GM21360 (cell line): ENCODE data around the gene PIR.

Source experiments
- ATAC-seq: cut with Tn5 transposase; IDR thresholded peaks from one replicate; pipeline ENCODE4 v1.9.1; 2021; ENCODE audit warnings: mild to moderate bottlenecking, moderate library complexity; ENCODE audit not compliant: unreplicated experiment

Gene PIR

DNA sequence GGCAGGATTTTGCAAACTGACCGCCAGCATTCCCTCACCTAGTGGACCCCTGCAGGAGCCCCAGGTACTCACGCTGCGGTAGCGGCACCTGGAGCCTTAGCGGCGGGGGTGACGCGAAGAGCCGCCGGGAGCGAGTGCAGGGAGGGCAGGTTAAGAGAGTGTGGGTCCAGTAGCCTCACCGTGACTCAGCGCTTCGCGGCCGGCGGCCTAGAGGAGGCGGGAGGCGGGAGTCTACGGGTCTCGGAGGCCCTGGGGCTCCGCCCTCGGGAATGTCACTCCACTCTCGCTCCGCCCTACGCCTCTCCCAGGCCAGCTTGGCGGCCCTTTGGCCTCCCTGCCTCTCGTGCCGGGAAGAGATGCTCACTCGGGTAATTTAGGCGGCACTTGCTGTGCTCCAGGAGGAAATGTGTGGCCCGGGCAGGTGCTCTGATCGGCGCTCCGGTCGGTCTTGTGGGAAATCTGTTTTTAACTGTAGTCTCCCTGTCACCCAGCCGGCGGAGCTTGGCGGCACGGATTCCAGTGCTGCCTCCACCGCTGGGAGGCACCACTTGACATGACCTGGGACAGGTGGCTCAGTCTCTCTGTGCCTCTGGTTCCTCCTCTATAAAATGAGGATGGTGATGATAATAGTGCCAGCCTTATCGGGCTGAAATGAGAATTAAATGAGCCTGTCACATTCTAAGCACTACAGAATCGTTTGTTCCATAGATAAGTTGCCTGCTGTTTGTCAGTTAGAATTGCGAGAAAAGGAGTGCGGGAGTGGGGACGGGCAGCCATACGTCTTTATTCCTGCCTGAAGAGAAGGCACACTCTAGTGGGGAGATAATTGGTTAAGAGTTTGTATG is at the start of gene PIR:
Gene PIR, minus strand, starts transcription at position 216 of the 845 bp plus-strand sequence. CDS start 2,076 bp downstream, outside the sequence.
- peak; percentile 94 for ATAC-seq

DNA sequence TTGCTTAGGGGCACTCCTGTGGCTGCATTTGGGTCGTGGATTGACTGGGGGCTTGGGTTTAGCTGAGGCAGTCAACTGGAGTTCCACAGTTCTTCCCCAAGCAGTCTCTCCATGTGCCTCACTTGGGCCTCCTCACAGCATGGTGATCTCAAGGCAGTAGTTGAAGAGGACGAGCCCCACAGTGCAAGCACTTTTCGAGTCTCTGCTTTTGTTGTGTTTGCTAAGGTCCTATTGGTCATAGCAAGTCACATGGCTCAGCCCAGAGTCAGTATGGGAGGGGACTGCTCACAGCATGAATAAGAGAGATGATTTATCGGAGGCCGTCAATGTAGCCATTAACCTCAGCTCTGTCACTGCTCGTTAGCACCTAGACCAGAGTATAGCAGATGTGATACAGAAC is 37.2 kb upstream of the PIR start:
- ATAC-seq = no peak

- no peak for ATAC-seq
These were observed 36.0 kb upstream of the PIR start for GRCh38 chrX:15529165-15529564.

DNA sequence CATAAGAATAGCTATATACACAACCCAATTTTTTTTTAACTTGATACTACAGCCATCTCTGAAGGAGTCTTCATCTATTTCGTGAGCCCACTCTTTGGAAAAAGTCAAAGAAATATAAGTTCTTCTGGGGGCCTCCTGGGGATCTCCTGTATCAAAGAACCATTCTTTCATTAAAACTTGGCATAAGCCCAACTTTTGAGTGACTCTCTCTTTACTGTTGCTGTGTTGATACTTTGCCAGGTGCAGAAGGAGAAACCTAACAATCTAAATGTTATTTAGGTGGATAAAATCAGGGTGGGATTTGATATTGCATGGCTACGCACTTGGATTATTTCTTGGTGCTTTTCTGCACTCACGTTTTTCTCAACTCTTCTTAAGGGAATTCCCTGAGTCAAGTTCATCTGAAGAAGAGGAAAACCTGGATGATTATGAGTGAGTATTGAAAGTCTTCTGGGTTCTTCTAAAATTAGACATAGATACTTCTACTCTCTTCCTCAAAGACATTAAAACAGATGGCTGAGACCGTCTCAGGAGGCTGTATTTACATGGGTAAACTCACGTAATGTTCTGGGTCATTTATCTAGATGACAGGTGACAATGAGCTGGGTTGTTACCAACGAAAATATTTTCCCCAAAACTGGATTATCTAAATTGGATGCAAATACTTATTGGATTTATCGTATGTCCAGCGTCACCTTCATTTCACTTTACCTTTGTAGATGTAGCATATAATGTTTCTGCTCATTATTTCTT is 32.7 kb upstream of the PIR start:
- ATAC-seq = no peak

DNA sequence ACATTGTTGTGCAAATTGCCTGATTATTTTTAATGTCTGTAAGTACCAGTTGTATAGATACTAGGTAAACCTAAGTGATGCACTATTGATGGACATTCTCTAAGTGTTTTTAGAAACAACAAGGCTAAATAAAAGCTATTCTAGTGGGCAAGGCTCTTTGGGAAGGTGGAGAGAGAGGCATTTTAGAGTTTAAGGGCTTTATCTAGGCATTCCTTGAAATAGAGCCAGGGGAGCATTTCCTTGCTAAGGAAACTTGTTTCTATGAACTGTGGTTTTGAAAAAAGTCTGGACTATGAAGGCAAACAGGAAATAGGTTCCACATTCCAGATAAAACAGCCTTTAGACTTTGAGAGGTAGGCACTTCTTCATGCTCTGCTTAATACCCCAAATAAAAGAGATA is 31.3 kb upstream of the PIR start:
- ATAC-seq = no peak

- ATAC-seq = no peak
These were observed 30.0 kb upstream of the PIR start for GRCh38 chrX:15523088-15523487.

- ATAC-seq = no peak
These were observed 29.3 kb upstream of the PIR start for GRCh38 chrX:15522464-15522863.

DNA sequence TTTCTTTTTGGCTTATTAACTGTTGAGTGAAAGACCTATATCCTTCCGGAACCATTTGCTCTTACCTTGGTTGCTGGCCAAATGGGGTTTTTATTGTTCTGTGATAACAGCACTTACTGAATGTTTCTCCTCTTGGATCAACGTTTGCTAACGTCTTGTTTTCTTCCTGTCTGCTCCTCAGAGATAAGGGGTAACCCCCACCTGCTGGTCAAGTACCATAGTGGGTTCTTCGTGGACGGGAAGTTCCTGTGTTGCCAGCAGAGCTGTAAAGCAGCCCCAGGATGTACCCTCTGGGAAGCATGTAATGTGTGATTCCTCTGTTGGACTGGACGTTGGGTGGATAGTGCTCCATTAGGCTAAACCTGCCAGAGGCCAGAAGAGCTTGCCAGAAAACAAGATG is 22.8 kb upstream of the PIR start:
- ATAC-seq = no peak

GRCh38 chrX:15514279-15514678 is 21.1 kb upstream of the PIR start:
- ATAC-seq = no peak

DNA sequence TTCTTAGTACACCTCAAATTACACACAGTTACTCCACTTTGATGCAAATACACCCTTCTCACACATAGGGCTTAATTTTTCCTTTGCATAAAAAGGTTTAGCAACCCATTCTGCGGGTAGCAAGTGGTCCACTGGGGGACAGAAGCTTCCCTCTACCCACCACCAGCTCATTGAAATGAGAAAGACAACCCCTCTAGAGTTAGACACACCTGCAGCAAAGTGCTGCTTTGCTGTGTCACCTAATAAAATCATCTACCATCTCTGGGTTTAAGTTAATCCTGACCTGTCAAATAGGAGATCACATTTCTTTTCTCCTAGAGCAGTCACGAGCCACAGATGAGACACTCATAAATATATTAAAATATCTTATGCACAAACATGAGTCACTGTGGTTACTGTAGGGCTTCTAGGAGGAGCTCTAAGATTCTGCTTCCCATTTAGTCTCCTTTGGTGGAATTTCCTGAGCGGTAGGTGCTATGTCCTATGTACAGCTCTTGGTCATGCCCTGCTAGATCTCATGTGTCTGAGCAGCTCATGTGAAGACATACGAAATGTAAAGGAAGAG is 19.4 kb upstream of the PIR start:
- ATAC-seq = no peak

DNA sequence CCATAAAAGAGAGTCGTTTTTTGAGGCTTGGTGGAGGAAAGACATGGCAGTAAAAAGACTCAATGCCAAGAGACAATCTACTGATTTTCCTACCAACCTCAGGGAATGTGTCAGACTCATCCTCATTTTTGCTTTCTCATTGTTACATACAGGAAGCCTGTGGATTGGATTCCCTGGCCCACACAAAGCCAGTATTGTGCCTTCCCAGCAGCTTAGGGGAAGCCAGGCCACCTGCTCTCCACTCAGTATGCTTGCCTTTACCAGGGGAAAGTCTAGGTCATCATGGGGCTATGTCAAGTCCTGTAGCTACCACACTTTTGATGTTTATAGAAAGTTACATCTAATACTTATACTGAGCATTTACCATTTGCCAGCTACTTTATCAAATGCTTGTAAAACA is 18.4 kb upstream of the PIR start:
- no peak for ATAC-seq

- ATAC-seq = no peak
These were observed 16.7 kb upstream of the PIR start for GRCh38 chrX:15509845-15510244.

DNA sequence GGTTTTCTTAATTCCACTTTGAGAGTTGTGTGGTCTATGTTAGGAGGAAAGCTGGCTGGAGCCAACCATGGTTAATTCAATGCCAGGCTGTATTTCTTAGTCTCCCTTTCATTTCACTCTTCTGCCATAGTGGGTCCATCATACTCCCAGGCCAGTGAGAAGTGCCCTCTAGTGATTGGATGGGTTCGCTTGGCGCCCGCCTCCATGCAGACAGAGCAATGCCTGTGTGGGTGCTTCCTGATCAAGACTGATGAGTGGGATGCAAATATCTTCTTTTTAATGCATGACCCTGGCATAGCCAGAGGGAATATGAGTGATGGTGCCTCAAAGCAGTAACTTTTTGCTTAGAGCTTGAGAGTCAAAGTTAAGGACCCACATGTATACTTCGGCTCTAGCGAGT is 13.9 kb upstream of the PIR start:
- no peak for ATAC-seq

GRCh38 chrX:15505101-15505500 is 12.0 kb upstream of the PIR start:
- no peak for ATAC-seq

- ATAC-seq = no peak
These were observed 11.5 kb upstream of the PIR start for GRCh38 chrX:15504661-15505060.

DNA sequence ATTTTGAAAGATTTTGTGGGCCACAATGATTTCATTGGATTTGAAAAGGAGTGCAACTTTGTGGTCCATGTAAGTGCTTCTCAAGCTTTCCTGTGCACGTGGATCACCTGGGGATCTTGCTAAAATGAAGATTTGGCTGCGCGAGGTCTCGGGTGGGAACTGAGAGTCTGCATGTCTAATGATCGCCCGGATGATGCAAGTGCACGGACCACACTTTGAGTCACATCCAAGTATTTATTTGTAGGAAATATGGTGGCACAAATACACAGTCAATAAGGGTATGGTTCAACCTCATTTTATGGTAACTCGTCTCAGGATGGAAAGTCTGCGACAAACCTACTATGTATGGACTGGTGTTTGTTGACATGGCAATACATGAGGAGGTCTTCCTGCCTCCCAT is 8.4 kb upstream of the PIR start:
- no peak for ATAC-seq

DNA sequence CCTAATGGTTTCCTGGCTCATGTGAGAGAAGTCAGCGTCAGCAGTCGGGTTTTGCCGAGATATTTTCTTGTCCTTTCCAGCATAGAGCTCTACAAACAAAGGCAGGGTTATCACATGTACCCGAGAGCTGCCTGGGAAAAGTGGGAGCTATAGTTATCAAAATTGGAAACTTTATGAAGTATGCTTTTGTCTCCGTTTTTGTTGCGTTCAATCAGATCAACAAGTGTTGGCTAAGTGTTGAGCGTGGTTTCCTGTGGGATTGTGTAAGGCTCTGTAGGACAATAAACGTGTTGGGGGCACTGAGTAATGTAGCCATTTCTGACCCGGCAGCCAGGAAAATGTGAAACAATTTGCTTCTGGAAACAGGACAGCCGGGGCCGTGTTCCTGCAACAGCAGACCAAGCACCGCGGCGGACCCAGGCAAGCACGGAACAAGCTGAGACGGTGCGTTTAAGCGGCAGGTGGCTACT is 7.4 kb upstream of the PIR start, which contains the start of gene BMX:
Gene BMX, plus strand, starts transcription at position 311 of the 470 bp plus-strand sequence. CDS start 7,547 bp downstream, outside the sequence.
- no peak for ATAC-seq

DNA sequence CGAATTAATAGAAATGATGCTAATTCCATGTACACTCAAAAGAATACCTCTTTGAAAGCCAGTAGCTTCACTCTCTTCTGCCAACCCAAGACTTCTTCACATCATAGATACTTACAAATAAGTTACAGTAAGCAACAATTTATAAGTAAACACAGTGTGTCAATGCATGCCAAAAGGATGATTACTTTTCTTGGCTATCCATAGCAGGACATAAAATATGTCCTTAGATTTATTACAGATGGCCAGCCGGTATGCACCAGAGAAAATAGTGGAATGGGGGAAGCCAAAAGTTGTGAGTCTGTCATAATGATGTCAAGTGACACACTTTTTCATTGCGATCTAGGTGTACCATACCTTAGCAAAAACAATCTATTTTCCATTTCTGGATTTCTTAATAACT is 6.8 kb upstream of the PIR start:
- ATAC-seq = no peak

- no peak for ATAC-seq
These were observed 5.6 kb upstream of the PIR start for GRCh38 chrX:15498741-15499140.

DNA sequence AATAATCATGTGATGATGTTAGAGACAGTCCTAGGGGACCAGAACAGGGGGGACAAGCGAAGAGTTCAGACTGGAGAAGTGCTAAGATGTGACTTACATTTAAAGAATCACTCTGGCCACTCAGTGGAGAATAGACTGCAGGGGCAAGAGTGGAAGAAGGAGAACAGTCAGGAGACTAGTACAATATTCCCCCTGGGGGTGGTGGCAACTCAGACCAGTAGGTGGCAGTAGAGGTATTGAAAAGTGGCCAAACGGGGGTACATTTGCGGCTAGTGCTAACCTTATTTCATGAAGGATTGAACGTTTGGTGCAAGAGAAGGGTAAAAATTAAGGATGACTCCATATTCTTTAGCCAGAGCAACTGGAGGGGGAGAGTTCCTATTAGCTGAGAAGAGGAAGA is 4.7 kb upstream of the PIR start:
- no peak for ATAC-seq

- no peak for ATAC-seq
These were observed 3.7 kb upstream of the PIR start for GRCh38 chrX:15496824-15497223.

GRCh38 chrX:15495801-15496200 is 2.7 kb upstream of the PIR start:
- ATAC-seq = no peak
